ENCODE results near the gene ALPI.

ALPI gene

GRCh38 chr2:232460171-232460570, 4.2 kb downstream of the ALPI start:
- DNase-seq (ENCODE audit: low spot score): no peak

DNA sequence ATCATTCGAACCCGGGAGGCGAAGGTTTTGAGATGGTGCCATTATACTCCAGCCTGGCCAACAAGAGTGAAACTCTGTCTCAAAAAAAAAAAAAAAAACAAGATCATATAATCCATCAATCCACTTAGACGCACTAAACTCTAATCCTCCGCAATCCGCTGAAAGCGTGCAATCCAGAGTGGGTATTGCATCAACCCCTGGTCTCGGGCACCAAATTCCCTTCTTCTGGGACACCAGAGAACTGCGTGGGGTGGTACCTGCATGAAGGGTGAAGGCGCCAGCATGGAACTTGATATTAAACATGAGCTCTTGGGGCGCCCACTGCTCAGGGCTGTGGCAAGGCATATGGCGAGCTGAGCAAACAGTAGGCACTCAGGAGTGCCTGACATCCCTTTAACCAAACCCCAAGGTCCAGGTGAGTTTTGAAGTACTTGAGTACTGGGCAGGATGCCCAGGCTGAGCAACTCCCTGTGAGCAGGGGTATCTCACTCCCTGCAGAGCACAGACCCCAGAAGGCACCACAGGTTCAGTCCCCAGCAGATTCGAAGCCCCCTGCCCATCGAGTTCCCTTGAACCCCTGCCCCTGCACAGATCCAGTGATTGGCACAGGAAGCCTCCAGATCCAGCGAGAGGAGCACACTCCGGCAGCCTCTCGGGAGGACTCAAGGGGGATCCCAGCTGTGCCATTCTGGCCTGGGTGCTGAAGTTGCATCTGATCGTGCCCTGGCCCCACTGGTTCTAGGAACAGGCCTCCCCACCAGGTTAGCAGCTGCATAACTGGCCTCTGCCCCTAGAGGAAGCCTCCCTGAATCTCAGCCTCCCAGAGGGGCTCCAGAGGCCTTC, 8.0 kb downstream of the ALPI start:
- no peak for DNase-seq (ENCODE audit: low spot score)

GRCh38 chr2:232464544-232464885, 8.6 kb downstream of the ALPI start:
- DNase-seq (ENCODE audit: low spot score): no peak

GRCh38 chr2:232465061-232465460, 9.1 kb downstream of the ALPI start:
- no peak for DNase-seq (ENCODE audit: low spot score)

GRCh38 chr2:232466221-232466620, 10.3 kb downstream of the ALPI start:
- no peak for DNase-seq (ENCODE audit: low spot score)

GRCh38 chr2:232473467-232473890, 17.5 kb downstream of the ALPI start:
- no peak for DNase-seq (ENCODE audit: low spot score)

DNA sequence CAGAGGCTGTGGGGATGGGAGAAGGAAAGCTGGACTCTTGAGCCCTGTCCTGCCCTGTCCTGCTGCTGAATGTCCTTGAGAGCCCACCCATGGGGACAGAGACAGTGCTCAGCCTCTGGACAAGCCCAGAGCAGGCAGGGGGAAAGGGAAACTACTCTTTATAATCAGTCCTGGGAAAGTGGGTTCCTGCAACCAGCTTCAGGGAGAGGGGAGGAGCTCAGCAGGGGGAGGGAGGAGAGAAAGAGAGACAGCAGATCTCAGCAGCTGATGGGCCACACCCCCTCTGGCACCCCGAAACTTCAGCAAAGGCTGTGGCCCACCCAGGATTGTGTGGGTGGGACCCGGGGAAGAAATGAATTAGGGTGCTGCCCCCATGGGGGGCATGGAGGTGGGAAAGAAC, 20.1 kb downstream of the ALPI start:
- DNase-seq (ENCODE audit: low spot score): no peak

DNA sequence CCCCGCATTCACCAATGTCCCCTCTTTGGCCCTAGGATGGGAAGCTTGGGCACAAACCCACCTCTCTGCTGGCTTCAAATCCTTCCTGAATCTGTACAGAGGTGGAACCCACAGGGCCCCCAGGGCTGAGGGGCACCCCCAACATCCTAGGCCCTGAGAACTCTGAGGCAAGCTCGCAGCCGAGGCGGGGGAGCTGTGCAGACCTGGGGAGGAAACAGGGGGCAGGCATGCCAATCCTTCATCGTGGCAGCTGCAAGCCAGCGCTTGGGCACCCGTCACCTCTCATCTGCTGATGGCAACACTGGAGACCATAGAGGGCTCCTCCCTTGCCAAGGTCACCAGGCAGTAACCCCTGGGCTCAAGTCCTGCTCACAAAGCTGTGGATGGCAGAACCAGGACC, 20.8 kb downstream of the ALPI start:
- DNase-seq (ENCODE audit: low spot score): no peak

DNA sequence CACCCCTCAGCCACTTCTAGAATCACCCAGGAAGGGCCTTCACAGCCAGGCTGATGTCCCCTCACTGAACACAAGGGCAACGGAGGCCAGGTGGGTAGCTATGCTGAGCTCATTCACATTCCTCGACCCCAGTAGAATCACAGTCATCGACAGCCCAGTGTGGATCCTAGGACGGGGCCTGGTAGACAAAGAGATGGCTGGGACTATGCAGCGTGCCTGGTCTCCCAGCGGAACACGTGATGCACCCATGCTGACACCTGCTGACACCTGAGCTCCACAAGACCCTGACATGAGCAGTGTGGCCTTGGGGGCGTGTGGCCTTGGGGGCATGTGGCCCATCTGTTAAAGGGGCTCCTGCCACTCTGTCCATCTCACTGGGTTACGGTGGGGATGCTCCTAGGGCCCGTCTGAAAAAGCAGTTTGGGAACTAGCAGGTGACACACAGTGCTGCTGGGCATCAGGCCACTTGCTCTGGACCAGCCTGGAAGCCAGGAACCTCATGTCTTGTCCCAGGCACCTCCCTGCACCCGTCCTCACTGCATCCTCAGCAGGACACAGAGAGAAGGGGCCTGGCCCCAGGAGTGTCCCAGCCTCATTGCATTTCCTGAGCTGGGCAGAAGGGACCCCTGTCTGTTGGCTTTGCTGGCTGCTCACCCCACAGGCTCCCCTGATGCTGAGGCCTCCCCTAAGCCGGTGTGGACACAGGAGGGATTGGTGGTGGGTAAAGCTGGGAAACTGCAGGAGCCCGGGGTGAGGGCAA, 22.0 kb downstream of the ALPI start:
- no peak for DNase-seq (ENCODE audit: low spot score)

- no peak for DNase-seq (ENCODE audit: low spot score)
Observed at GRCh38 chr2:232478571-232479340, 22.8 kb downstream of the ALPI start.

DNA sequence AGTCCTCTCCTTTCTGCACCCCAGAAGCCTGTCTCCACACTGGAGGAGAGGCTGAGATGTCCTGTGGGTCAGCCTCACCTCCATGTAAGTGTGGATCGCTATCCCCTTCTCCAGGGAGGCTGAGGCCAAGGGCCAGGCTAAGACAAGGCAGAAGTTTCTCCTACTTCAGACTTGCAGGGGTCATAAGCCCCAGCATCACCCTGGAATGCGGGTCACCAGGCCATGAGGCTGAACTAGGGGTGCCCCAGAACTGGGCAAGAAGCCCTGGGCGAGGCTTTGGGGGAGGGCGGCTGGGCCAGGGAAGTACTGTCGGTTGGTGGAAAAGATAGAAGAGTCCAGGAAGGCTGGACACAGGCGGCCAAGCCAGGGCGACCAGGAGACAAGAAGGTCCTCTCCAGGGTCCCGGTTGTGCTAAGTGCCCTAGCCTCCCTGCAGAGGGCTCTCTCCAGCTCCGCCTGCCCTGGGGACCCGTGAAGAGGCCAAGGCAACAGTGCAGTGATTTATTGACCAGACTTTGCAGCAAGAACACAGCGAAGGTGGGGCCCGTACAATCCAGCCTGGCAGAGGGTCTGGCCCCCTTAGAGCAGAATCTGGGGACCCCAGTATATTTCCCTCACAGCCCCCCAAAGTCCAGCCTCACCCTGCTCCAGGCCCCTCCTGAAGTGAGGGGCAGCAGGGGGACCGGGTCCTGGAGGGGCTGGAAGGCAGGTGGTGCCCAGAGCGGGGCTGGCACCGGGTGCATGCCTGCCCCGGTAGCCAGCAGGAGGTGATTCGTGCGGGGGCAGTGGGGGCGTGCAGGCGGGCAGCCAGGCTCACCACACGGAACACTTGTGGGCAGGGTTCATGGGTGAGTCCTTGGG, 23.6 kb downstream of the ALPI start:
- no peak for DNase-seq (ENCODE audit: low spot score)

- DNase-seq (ENCODE audit: low spot score): no peak
Observed at GRCh38 chr2:232480201-232481190, 24.5 kb downstream of the ALPI start.

DNA sequence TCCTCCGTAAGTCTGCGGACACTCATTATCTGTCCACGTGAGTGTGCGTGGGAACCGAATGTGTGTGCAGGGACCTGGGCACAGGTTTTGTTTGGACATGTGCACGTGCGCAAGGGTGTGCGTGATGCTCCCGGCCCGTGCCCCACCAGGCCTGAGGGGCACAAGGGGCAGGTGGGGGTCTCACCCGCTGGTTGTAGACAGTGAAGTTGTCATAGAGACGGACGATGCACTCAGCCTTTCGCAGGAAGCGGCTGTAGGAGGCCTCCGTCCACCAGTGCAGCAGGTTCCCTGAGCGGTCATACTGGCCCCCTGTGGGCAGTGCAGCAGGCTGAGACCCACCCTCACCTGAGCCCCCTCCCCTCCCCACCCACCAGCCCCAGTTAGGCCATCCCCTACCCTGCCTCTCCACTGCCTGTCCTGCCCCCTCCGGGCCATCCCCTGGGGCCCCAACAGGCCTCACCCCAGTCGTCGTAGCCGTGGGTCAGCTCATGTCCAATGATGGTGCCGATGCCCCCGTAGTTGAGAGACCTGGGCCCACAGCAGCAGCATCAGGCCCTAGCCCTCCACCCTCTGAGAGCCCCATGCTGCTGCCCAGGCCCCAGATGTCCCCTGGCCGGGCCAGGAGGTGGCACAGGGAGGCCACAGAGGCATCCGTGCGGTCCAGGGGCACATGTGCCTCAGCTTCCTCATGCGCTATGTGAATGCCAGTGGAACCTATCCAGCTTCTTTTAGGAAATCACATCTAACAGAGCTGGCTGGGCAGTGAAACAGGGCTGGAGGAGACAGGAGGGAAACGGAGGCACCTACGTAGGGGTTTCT, 25.6 kb downstream of the ALPI start:
- no peak for DNase-seq (ENCODE audit: low spot score)

- no peak for DNase-seq (ENCODE audit: low spot score)
Observed at GRCh38 chr2:232482301-232483238, 26.6 kb downstream of the ALPI start.

DNA sequence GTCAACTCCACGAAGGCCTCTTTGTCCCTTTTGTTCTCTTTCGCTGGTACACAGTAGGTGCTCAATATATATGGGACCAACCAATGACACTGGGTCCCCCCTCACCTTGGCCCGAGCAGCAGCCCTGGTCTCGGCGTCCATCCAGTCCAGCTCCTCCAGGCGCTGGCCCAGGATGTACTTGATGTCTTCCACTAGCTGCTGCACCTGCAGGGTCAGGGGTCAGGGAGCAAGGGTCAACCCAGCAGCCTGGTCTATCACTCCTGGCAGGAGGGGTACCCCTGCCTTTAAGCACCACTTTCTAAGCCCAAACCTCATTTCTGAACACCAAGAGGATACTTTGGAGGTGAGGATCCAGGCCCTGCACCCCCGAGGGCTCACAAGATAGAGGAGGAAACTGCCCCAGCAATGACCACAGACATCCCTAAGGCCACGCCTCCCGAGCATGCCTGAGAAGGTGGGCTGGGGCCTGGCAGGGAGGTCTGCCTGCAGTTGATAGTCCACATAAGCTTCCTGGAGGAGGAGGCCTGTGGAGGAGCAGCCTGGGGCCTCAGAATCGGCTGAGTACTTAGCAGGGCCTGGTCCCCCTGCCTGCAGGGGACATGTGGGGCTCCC, 27.5 kb downstream of the ALPI start:
- DNase-seq (ENCODE audit: low spot score): no peak

DNA sequence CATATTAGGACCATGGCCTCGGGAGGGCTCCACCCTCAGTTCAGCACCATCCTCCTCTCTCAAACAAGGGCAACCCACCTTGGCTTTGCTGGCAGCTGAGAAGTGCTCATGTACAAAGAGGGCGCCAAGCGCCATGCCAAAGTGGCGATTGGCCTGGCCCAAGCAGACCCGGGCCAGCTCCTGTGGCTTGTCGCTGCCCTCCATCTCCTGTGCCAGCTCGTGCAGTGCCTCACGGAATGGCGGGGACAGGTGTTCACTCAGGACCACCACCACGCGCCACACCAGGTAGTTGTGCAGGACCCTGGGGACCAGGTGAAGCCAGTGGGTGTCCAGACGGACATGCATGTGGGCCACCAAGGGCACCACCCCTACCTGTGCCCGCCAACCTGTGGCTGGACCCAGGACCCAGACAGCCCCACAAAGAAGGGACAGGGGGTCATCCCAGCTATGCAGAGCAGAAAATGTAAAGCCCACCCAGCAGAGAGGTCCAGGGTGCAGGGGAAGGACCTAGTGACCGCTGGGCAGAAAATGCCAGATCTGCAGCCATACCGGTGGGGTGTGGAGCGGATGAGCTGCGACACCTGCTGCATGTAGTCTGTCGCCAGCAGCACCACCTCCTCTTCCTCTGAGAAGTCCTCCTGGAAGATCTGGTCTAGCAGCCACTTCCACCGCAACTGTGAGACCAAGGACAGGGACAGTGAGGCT, 28.1 kb downstream of the ALPI start:
- no peak for DNase-seq (ENCODE audit: low spot score)

- no peak for DNase-seq (ENCODE audit: low spot score)
Observed at GRCh38 chr2:232484628-232485347, 28.8 kb downstream of the ALPI start.

Data from AG08396 (cell line).